Measurements from ENCODE around the gene STX11.

GRCh38 chr6:144197919-144198318 lies 47.6 kb downstream of the STX11 start:
- no peak for TF ChIP-seq EZH2 (IDR thresholded peaks at IDR 0.05; ENCODE audit: insufficient read depth, poor library complexity, severe bottlenecking)
- TF ChIP-seq EZH2phosphoT487 (IDR thresholded peaks at IDR 0.05; ENCODE audit: insufficient read depth, low read depth) = no peak

Data from GM23248 (cell line).